Middle frontal gyrus (tissue), 1 donor: ENCODE data around the gene LRP6.

Experiments used
- DNase-seq: peaks from one replicate; pipeline ENCODE4 v3.0.0-alpha.2; 2015; ENCODE audit warnings: low spot score; ENCODE audit errors: extremely low spot score

Gene LRP6

GRCh38 chr12:12072064-12072760 is 194.6 kb downstream of the LRP6 start:
- no peak for DNase-seq

- DNase-seq, result no peak
Observed at GRCh38 chr12:12070674-12071656, 195.9 kb downstream of the LRP6 start, which contains the start of gene BCL2L14. TSS of gene BCL2L14 (plus strand) at chr12:12070939. CDS start at chr12:12079306, 8,367 bp downstream.

GRCh38 chr12:12069821-12070548 is 196.9 kb downstream of the LRP6 start:
- no peak for DNase-seq

GRCh38 chr12:12068751-12069150 is 198.1 kb downstream of the LRP6 start:
- no peak for DNase-seq
